Gastrocnemius medialis (tissue), 4 donors: Measurements from ENCODE around the gene KCNG1.
"Not testable (repeated sequence)": the region's sequence is repeated elsewhere in the genome, so short reads cannot be mapped to it uniquely, and the experiment has no call there.

Source experiments
- POLR2A ChIP-seq, 2 donors: fragments of 450-650 bp; IDR thresholded peaks; one replicate each; pipeline ENCODE4 v1.6.1; 2017; ENCODE audit warnings: antibody characterized with exemption in 2 of 2, mild to moderate bottlenecking in 2 of 2, moderate library complexity in 2 of 2
- TF ChIP-seq, protein P1 (sequence below), 5 experiments: fragments of 450-650 bp in 3 of 5; fragments of 200-600 bp in 2 of 5; sonication (generic) in 2 of 5; IDR thresholded peaks in 4 of 5; conservative IDR thresholded peaks in 1 of 5; 1 replicate in 4 of 5; 2 replicates in 1 of 5; pipeline ENCODE4 v1.5.1; 2016 to 2019; ENCODE audit warnings: antibody characterized with exemption in 5 of 5, mild to moderate bottlenecking in 3 of 5, moderate library complexity in 3 of 5

DNA sequence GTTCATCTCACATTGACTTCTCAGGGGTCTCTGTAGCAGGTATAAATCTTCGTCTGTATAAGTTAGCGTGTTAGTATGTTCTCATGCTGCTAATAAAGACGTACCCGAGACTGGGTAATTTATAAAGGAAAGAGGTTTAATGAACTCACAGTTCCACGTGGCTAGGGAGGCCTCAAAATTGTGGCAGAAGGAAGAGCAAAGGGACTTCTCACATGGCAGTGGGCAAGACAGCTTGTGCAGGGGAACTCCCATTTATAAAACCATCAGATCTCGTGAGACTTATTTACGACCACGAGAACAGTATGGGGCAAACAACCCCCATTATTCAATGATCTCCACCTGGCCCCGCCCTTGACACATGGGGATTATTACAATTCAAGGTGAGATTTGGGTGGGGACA, 22.6 kb upstream of the KCNG1 start:
- TF ChIP-seq, protein P1, sequence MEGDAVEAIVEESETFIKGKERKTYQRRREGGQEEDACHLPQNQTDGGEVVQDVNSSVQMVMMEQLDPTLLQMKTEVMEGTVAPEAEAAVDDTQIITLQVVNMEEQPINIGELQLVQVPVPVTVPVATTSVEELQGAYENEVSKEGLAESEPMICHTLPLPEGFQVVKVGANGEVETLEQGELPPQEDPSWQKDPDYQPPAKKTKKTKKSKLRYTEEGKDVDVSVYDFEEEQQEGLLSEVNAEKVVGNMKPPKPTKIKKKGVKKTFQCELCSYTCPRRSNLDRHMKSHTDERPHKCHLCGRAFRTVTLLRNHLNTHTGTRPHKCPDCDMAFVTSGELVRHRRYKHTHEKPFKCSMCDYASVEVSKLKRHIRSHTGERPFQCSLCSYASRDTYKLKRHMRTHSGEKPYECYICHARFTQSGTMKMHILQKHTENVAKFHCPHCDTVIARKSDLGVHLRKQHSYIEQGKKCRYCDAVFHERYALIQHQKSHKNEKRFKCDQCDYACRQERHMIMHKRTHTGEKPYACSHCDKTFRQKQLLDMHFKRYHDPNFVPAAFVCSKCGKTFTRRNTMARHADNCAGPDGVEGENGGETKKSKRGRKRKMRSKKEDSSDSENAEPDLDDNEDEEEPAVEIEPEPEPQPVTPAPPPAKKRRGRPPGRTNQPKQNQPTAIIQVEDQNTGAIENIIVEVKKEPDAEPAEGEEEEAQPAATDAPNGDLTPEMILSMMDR (IDR thresholded peaks at IDR 0.05 in 4 of 5, conservative IDR thresholded peaks at IDR 0.05 in 1 of 5): not testable (repeated sequence)
- not testable (repeated sequence) for TF ChIP-seq POLR2A (IDR thresholded peaks at IDR 0.05)
